A549 (cell line): ENCODE results near the gene GMPPB. TPM values are rescaled to one million over a fixed set of nuclear protein-coding genes. Genes with fewer than 3 reads are reported as not detected.
"Not testable (repeated sequence)": the region's sequence is repeated elsewhere in the genome, so short reads cannot be mapped to it uniquely, and the experiment has no call there.

ENCODE experiments used
- ATAC-seq, 2 experiments: fragments of 200-7000 bp in 1 of 2; fragments of >200 bp in 1 of 2; cut with Nextera tagmentation in 1 of 2; cut with Tn5 transposase in 1 of 2; 3 replicates each; pipeline versions ENCODE4 v1.8.0 to v1.9.1; 2018 to 2020; ENCODE audit warnings: mild to moderate bottlenecking in 1 of 2, moderate library complexity in 1 of 2
- CTCF ChIA-PET: fragments of 300-600 bp; sonication (Branson Sonifier 250); formaldehyde crosslinking; extraction: SDS; loops from one replicate; lab custom pipeline; 2021; ENCODE audit warnings: antibody characterized with exemption, inconsistent platforms; lab: Yijun Ruan, JAX
- POLR2A ChIA-PET: fragments of 350-600 bp; formaldehyde crosslinking; extraction: SDS; loops from one replicate; lab custom pipeline; 2021; ENCODE audit warnings: antibody characterized with exemption, inconsistent platforms; lab: Yijun Ruan, JAX
- DNase-seq, 2 experiments: peaks; one replicate each; pipeline versions ENCODE4 v3.0.0 to v3.0.0-alpha.2; 2011 to 2016; ENCODE audit warnings: low read depth in 1 of 2, low spot score in 1 of 2
- FAIRE-seq: peaks from 2 replicates; lab custom pipeline; 2011; peaks lifted over from hg19 to GRCh38; lab: Jason Lieb, UNC
- H3K27ac ChIP-seq, 2 experiments: fragments of >200 bp; sonication (Bioruptor Twin); formaldehyde crosslinking; 3 replicates each; pipeline ENCODE4 v1.5.1; 2016 to 2017
- H3K4me1 ChIP-seq: fragments of >200 bp; sonication (Bioruptor Twin); formaldehyde crosslinking; 3 replicates; pipeline ENCODE4 v1.6.1; 2016
- H3K4me2 ChIP-seq: fragments of >200 bp; sonication (Bioruptor Twin); formaldehyde crosslinking; 3 replicates; pipeline ENCODE4 v1.6.1; 2016
- H3K4me3 ChIP-seq: fragments of >200 bp; sonication (Bioruptor Twin); formaldehyde crosslinking; 3 replicates; pipeline ENCODE4 v1.5.1; 2016
- H3K9me3 ChIP-seq: fragments of >200 bp; sonication (Bioruptor Twin); formaldehyde crosslinking; 3 replicates; pipeline ENCODE4 v1.6.1; 2016
- BCL3 ChIP-seq: fragments of >200 bp; sonication (Bioruptor Twin); formaldehyde crosslinking; IDR thresholded peaks from 3 replicates; pipeline ENCODE4 v1.6.1; 2016
- CEBPB ChIP-seq, 2 experiments: fragments of >200 bp in 1 of 2; sonication (Bioruptor Twin) in 1 of 2; formaldehyde crosslinking in 1 of 2; IDR thresholded peaks; 2 replicates each; pipeline ENCODE4 v1.6.1; 2012 to 2016
- CTCF ChIP-seq: fragments of >200 bp; sonication (Bioruptor Twin); formaldehyde crosslinking; IDR thresholded peaks from 3 replicates; pipeline ENCODE4 v1.5.1; 2016
- HOXB13 ChIP-seq: fragments of 250-450 bp; sonication (Bioruptor Pico); IDR thresholded peaks from 2 replicates; pipeline ENCODE4 v1.5.0; 2020; ENCODE audit warnings: low read depth, mild to moderate bottlenecking, moderate library complexity
- JUN ChIP-seq, 2 experiments: fragments of >200 bp; sonication (Bioruptor Twin); formaldehyde crosslinking; IDR thresholded peaks; 2 replicates in 1 of 2; 3 replicates in 1 of 2; pipeline ENCODE4 v1.6.1; 2016 to 2017
- KDM5A ChIP-seq: fragments of 200-600 bp; sonication (generic); IDR thresholded peaks from 2 replicates; pipeline ENCODE4 v1.6.1; 2016; ENCODE audit warnings: antibody characterized with exemption, mild to moderate bottlenecking
- MAX ChIP-seq: IDR thresholded peaks from 2 replicates; pipeline ENCODE4 v1.6.1; 2012
- PBX3 ChIP-seq: IDR thresholded peaks from 2 replicates; pipeline ENCODE4 v1.6.1; 2012
- PHF8 ChIP-seq: fragments of 200-600 bp; sonication (generic); IDR thresholded peaks from 2 replicates; pipeline ENCODE4 v1.6.1; 2016; ENCODE audit warnings: low read depth, mild to moderate bottlenecking, antibody characterized with exemption, moderate library complexity, borderline replicate concordance
- POLR2A ChIP-seq: IDR thresholded peaks from 2 replicates; pipeline ENCODE4 v1.6.1; 2012; ENCODE audit warnings: mild to moderate bottlenecking, low read length
- REST ChIP-seq: fragments of 200-600 bp; sonication (generic); IDR thresholded peaks from 2 replicates; pipeline ENCODE4 v1.6.1; 2016; ENCODE audit warnings: antibody characterized with exemption, mild to moderate bottlenecking, moderate library complexity
- TP53 ChIP-seq: fragments of 250-450 bp; sonication (Bioruptor Pico); IDR thresholded peaks from 2 replicates; pipeline ENCODE4 v1.5.0; 2021; ENCODE audit warnings: mild to moderate bottlenecking, moderate library complexity
- WGBS: methylation state at CpG from one replicate; pipeline ENCODE4 v1.1.6; 2017; ENCODE audit errors: missing lambda C conversion rate; 5-methylcytosine and 5-hydroxymethylcytosine counted together
- polyA plus RNA-seq, 4 experiments: library from polyadenylated mRNA; depleted of rRNA in 3 of 4; stranded (reverse); fragments of >200 nt; fragmentation: RNase III in 1 of 4; extraction: RNeasy Plus Mini Kit Qiagen cat#74134 plus additional on column Dnase treatment in 1 of 4; gene quantifications; 2 replicates in 3 of 4; 3 replicates in 1 of 4; pipeline ENCODE4 v1.2.3, GENCODE V29; 2011 to 2017

The GMPPB gene
- polyA plus RNA-seq, 2 of the 4 experiments (the other 2 are of a cell fraction) = 12.9 to 24.1 TPM

- not testable (repeated sequence) for H3K4me3 ChIP-seq, H3K4me1 ChIP-seq, FAIRE-seq, H3K9me3 ChIP-seq, H3K27ac ChIP-seq, ATAC-seq, DNase-seq
- POLR2A ChIA-PET = interaction anchor here (0.6 kb wide), 1 partner anchor 594 kb away, joined by 4 read pairs; no protein-coding TSS in a partner anchor
- CTCF ChIA-PET = interaction anchor here (2.9 kb wide), 1 partner anchor 151 kb away, joined by 13 read pairs; no protein-coding TSS in a partner anchor
- WGBS = 100% methylated on average over 2 of the region's 3 CpGs
- peak overlapping the region; percentile 81 for H3K4me2 ChIP-seq
Measured at GRCh38 chr3:49690856-49691255, 32.9 kb downstream of the GMPPB start.

- WGBS = 25% methylated on average over 5 of the region's 16 CpGs
- FAIRE-seq, DNase-seq, H3K4me1 ChIP-seq, POLR2A ChIA-PET: not testable (repeated sequence)
- CTCF ChIA-PET = interaction anchor here (1.0 to 2.9 kb wide), 3 partner anchors 9 to 150 kb away, joined by 3 to 13 read pairs (median 4); no protein-coding TSS in a partner anchor
- Histone ChIP-seq H3K4me2 (peak overlapping the region; percentile 81), H3K27ac (peak overlapping the region; percentile 86 to 95)
- peak in 1 of 2 experiments; percentile 0; a peak in 1 of 6 replicates for ATAC-seq
- TF ChIP-seq REST = peak; percentile 54; the same call in 1 of the 2 replicates
- TF ChIP-seq, all 56 proteins: peak for 1; not testable (repeated sequence) for 55
- not testable (repeated sequence) for H3K9me3 ChIP-seq
- H3K4me3 ChIP-seq = peak overlapping the region; percentile 92
Measured at GRCh38 chr3:49689908-49690624, 33.7 kb downstream of the GMPPB start.

GRCh38 chr3:49689046-49689907 lies 34.5 kb downstream of the GMPPB start, which contains the start of the genes MST1 and RNF123:
Gene MST1 (minus strand): TSS chr3:49689474. CDS start chr3:49688691, 783 bp downstream.
Gene RNF123 (plus strand): TSS chr3:49689557. CDS start chr3:49691166, 1,609 bp downstream.
- DNase-seq = peak; percentile 70 to 89
- Histone ChIP-seq H3K4me1 (peaks cover 5% of the 10 kb centered on the region; the same call in 1 of the 3 replicates), H3K4me3 (peak within 1 kb of the TSS; percentile 92), H3K27ac (peak within 1 kb of the TSS; percentile 86 to 95), H3K9me3 (no peaks in the 10 kb centered on the region), H3K4me2 (peak within 1 kb of the TSS; percentile 81)
- peak; percentile 54 to 78 for ATAC-seq
- TF ChIP-seq HOXB13 (no peak), MAX (peak; percentile 70; the same call in 1 of the 2 replicates), TP53 (CRISPR knock-in tag) (no peak), CTCF (peak; percentile 17; the same call in 2 of the 3 replicates), POLR2A (peak; percentile 73), KDM5A (peak; percentile 69), BCL3 (0 out of 3 replicates have a peak, but pooled peaks have one; percentile 22), CEBPB (IDR thresholded peaks at IDR 0.05) (no peak), PHF8 (peak; percentile 39; the same call in 1 of the 2 replicates), JUN (IDR thresholded peaks at IDR 0.05) (peak; percentile 36 to 67; a peak in 2 of 5 replicates), PBX3 (peak; percentile 33; the same call in 1 of the 2 replicates)
- FAIRE-seq = no peak
- ChIA-PET CTCF (interaction anchor here (0.6 to 2.9 kb wide), 4 partner anchors 10 to 150 kb away, joined by 3 to 13 read pairs (median 4); no protein-coding TSS in a partner anchor), POLR2A (interaction anchor here (0.6 kb wide), 1 partner anchor 79 kb away, joined by 4 read pairs; no protein-coding TSS in a partner anchor)
- WGBS = 9% methylated on average over 9 of the region's 66 CpGs

- peak overlapping the region; percentile 81 for H3K4me2 ChIP-seq
- ATAC-seq = peak; percentile 1 to 3; a peak in 4 of 6 replicates
- H3K4me1 ChIP-seq, H3K9me3 ChIP-seq, FAIRE-seq, POLR2A ChIA-PET, DNase-seq: not testable (repeated sequence)
- CTCF ChIA-PET = interaction anchor here (0.6 to 2.9 kb wide), 3 partner anchors 10 to 151 kb away, joined by 3 to 13 read pairs (median 3); no protein-coding TSS in a partner anchor
- 70% methylated on average over 4 of the region's 7 CpGs for WGBS
- H3K27ac ChIP-seq = peak overlapping the region; percentile 86 to 95
- peak overlapping the region; percentile 92 for H3K4me3 ChIP-seq
Measured at GRCh38 chr3:49688338-49689045, 35.3 kb downstream of the GMPPB start.
